HepG2 (cell line): ENCODE data around the gene TRERF1. TPM values are rescaled to one million over a fixed set of nuclear protein-coding genes. Genes with fewer than 3 reads are reported as not detected.

Experiments
- ATAC-seq: fragments of 200-7000 bp; cut with Tn5 transposase; 3 replicates; pipeline ENCODE4 v1.9.1; 2020; ENCODE audit warnings: mild to moderate bottlenecking, moderate library complexity
- Bru-seq: library from RNA; stranded (reverse); fragments of 400-500 nt; gene quantifications from one replicate; lab custom pipeline; 2021; lab: Mats Ljungman, UMichigan
- BruChase-seq, 2 experiments: library from RNA; stranded (reverse); fragments of 400-500 nt; gene quantifications; one replicate each; lab custom pipeline; 2021; lab: Mats Ljungman, UMichigan
- BruUV-seq: library from RNA; stranded (reverse); fragments of 400-500 nt; replicated peaks from 2 replicates; lab custom pipeline; 2021; lab: Mats Ljungman, UMichigan
- CTCF ChIA-PET: fragments of 300-600 bp; formaldehyde crosslinking; extraction: SDS; loops from one replicate; lab custom pipeline; 2021; ENCODE audit warnings: low total read pairs, inconsistent platforms, low intra/inter-chr PET ratio; lab: Yijun Ruan, JAX
- POLR2A ChIA-PET: fragments of 350-600 bp; sonication (Branson Sonifier 250); formaldehyde crosslinking; loops from one replicate; lab custom pipeline; 2020; ENCODE audit warnings: antibody characterized with exemption, inconsistent platforms; lab: Yijun Ruan, JAX
- DNase-seq: peaks from one replicate; pipeline ENCODE4 v3.0.0-alpha.2; 2015; ENCODE audit warnings: low spot score
- FAIRE-seq: peaks from 3 replicates; lab custom pipeline; 2011; peaks lifted over from hg19 to GRCh38; lab: Jason Lieb, UNC
- H2AFZ ChIP-seq: one replicate; pipeline ENCODE4 v1.6.1; 2011; ENCODE audit warnings: low read length, inconsistent platforms
- H3K27ac ChIP-seq: fragments of 300-600 bp; 3 replicates; pipeline ENCODE4 v1.8.0; 2011; ENCODE audit warnings: mixed run types, mild to moderate bottlenecking, mixed read lengths, low read length, inconsistent platforms; ENCODE audit not compliant: insufficient read depth; ENCODE audit errors: extremely low read length
- H3K27me3 ChIP-seq, 2 experiments: fragments of 200-600 bp in 1 of 2; 2 replicates in 1 of 2; 3 replicates in 1 of 2; pipeline versions ENCODE4 v1.6.0 to v1.8.0; 2011; ENCODE audit warnings: low read length in 2 of 2, mild to moderate bottlenecking in 2 of 2, moderate library complexity in 2 of 2, inconsistent platforms in 1 of 2; ENCODE audit not compliant: insufficient read depth in 2 of 2, control insufficient read depth in 1 of 2
- H3K36me3 ChIP-seq, 2 experiments: fragments of 200-600 bp in 1 of 2; replicated peaks in 1 of 2; 2 replicates in 1 of 2; 3 replicates in 1 of 2; pipeline versions ENCODE4 v1.5.1 to v1.8.0; 2011; ENCODE audit warnings: low read length in 2 of 2, inconsistent platforms in 1 of 2; ENCODE audit not compliant: insufficient read depth in 2 of 2, control insufficient read depth in 1 of 2
- H3K4me1 ChIP-seq: 2 replicates; pipeline ENCODE4 v1.5.1; 2012; ENCODE audit warnings: low read length, inconsistent platforms; ENCODE audit not compliant: insufficient read depth
- H3K4me2 ChIP-seq: 2 replicates; pipeline ENCODE4 v1.6.0; 2011; ENCODE audit warnings: low read depth, low read length, inconsistent platforms
- H3K4me3 ChIP-seq, 3 experiments: fragments of 200-600 bp in 1 of 3; sonication (generic), shearing (Covaris generic) in 1 of 3; replicated peaks in 1 of 3; 2 replicates each; pipeline ENCODE4 v1.5.1; 2011 to 2016; ENCODE audit warnings: low read length in 3 of 3, inconsistent platforms in 2 of 3, low read depth in 2 of 3, mild to moderate bottlenecking in 2 of 3, control low read depth in 1 of 3, mixed read lengths in 1 of 3; ENCODE audit not compliant: insufficient read depth in 1 of 3
- H3K79me2 ChIP-seq: one replicate; pipeline ENCODE4 v1.6.1; 2011; ENCODE audit warnings: low read length, inconsistent platforms; ENCODE audit not compliant: insufficient read depth
- H3K9ac ChIP-seq: 2 replicates; pipeline ENCODE4 v1.6.0; 2011; ENCODE audit warnings: mild to moderate bottlenecking, low read depth, low read length, inconsistent platforms; ENCODE audit not compliant: insufficient read depth
- H3K9me3 ChIP-seq: 2 replicates; pipeline ENCODE4 v1.5.1; 2012; ENCODE audit warnings: mild to moderate bottlenecking, low read length
- H4K20me1 ChIP-seq: 2 replicates; pipeline ENCODE4 v1.6.0; 2011; ENCODE audit warnings: inconsistent platforms, mild to moderate bottlenecking, low read length, moderate library complexity; ENCODE audit not compliant: insufficient read depth
- CC2D1A ChIP-seq: sonication (generic); formaldehyde crosslinking; IDR thresholded peaks from 2 replicates; pipeline ENCODE4 v1.8.1; 2023; ENCODE audit warnings: mild to moderate bottlenecking, missing genetic modification reagents
- HNRNPL ChIP-seq: fragments of 200-400 bp; formaldehyde crosslinking; IDR thresholded peaks from 2 replicates; pipeline ENCODE4 v1.6.1; 2017; ENCODE audit warnings: mild to moderate bottlenecking, low read depth, low read length
- KDM2A ChIP-seq: sonication (generic); formaldehyde crosslinking; IDR thresholded peaks from 2 replicates; pipeline ENCODE4 v1.4.0; 2020; ENCODE audit warnings: low read depth, missing genetic modification reagents, borderline replicate concordance
- MBNL3 ChIP-seq: fragments of 250-450 bp; sonication (Bioruptor Pico); conservative IDR thresholded peaks from 2 replicates; pipeline ENCODE4 v1.8.0; 2022; ENCODE audit warnings: mild to moderate bottlenecking, inconsistent platforms
- NR3C1 ChIP-seq: sonication (generic); formaldehyde crosslinking; IDR thresholded peaks from 2 replicates; pipeline ENCODE4 v1.4.0; 2020; ENCODE audit warnings: missing genetic modification reagents
- SMC3 ChIP-seq: IDR thresholded peaks from 2 replicates; pipeline ENCODE4 v1.6.1; 2011; ENCODE audit warnings: low read length, improper control_type of control experiment
- STAG1 ChIP-seq: sonication (generic); formaldehyde crosslinking; IDR thresholded peaks from 2 replicates; pipeline ENCODE4 v1.4.0; 2020; ENCODE audit warnings: missing genetic modification reagents
- THAP7 ChIP-seq: sonication (generic); formaldehyde crosslinking; IDR thresholded peaks from 2 replicates; pipeline ENCODE4 v1.8.1; 2023; ENCODE audit warnings: mild to moderate bottlenecking, missing genetic modification reagents
- ZNF251 ChIP-seq: sonication (generic); formaldehyde crosslinking; IDR thresholded peaks from 2 replicates; pipeline ENCODE4 v1.9.0; 2021; ENCODE audit warnings: mild to moderate bottlenecking, missing genetic modification reagents
- ZNF382 ChIP-seq: sonication (generic); formaldehyde crosslinking; IDR thresholded peaks from 2 replicates; pipeline ENCODE4 v1.5.0; 2020; ENCODE audit warnings: missing genetic modification reagents, mild to moderate bottlenecking, borderline replicate concordance
- WGBS: methylation state at CpG from one replicate; pipeline ENCODE4 v1.1.6; 2017; ENCODE audit warnings: low lambda C conversion rate; 5-methylcytosine and 5-hydroxymethylcytosine counted together
- in situ Hi-C: cut with HindIII; loops from 2 replicates; pipeline ENCODE4 v1.10.0; 2017; ENCODE audit warnings: low pct_unique_long_range_greater_than_20kb; ENCODE audit not compliant: extremely low pct_ligation_motif_present
- intact Hi-C: fragments of 100-400 bp; cut with micrococcal nuclease; formaldehyde crosslinking; loops from one replicate; pipeline ENCODE4 v1.10.0; 2022; ENCODE audit not compliant: unreplicated experiment
- long read RNA-seq, 2 experiments: library from RNA in 1 of 2; library from polyadenylated mRNA in 1 of 2; stranded (forward) in 1 of 2; unstranded in 1 of 2; transcript quantifications; one replicate each; pipeline ENCODE4 v2.0.0, GENCODE V29; 2019 to 2022
- polyA minus RNA-seq, 3 experiments: library from RNA; depleted of rRNA, polyadenylated mRNA; stranded (reverse); fragments of >200 nt; gene quantifications; 2 replicates each; pipeline ENCODE4 v1.2.3, GENCODE V29; 2011; ENCODE audit warnings: low replicate concordance in 1 of 3
- polyA plus RNA-seq, 8 experiments: library from polyadenylated mRNA; depleted of rRNA in 3 of 8; stranded (reverse) in 7 of 8; unstranded in 1 of 8; fragments of >200 nt; fragmentation: Illumina TruSeq in 4 of 8; extraction: Trizol in 4 of 8; gene quantifications; 2 replicates each; pipeline versions ENCODE4 v1.2.1 to v1.2.3, GENCODE V29; 2011 to 2016; ENCODE audit warnings: low read depth in 4 of 8, missing spikeins in 1 of 8, mixed read lengths in 1 of 8; ENCODE audit not compliant: insufficient read depth in 1 of 8
- total RNA-seq, 5 experiments: library from RNA; depleted of rRNA; stranded (reverse); fragments of >200 nt; fragmentation: Illumina TruSeq; extraction: Trizol; gene quantifications; 2 replicates each; pipeline ENCODE4 v1.2.3, GENCODE V29; 2016; ENCODE audit warnings: low read depth in 1 of 5
- TF ChIP-seq, protein P1 (sequence below): sonication (generic); formaldehyde crosslinking; IDR thresholded peaks from 2 replicates; pipeline ENCODE4 v1.4.0; 2020; ENCODE audit warnings: missing genetic modification reagents
- TF ChIP-seq, protein P2 (sequence below): sonication (generic); formaldehyde crosslinking; IDR thresholded peaks from 2 replicates; pipeline ENCODE4 v1.9.0; 2022; ENCODE audit warnings: low read depth, missing genetic modification reagents

Gene TRERF1
- 0.02 TPM in 1 of 2 replicates, not detected in the other for total RNA-seq (2016; rRNA removed; fragmentation: Illumina TruSeq; extraction: Trizol)
- 0.09 TPM in 1 of 2 replicates, not detected in the other for total RNA-seq (2016; cell fraction: cytosol; rRNA removed; fragmentation: Illumina TruSeq; extraction: Trizol; ENCODE audit: low read depth)
- total RNA-seq (2016; cell fraction: insoluble cytoplasmic fraction; rRNA removed; fragmentation: Illumina TruSeq; extraction: Trizol): not detected in 2 replicates
- 0.03 TPM in 1 of 2 replicates, not detected in the other for total RNA-seq (2016; cell fraction: membrane; rRNA removed; fragmentation: Illumina TruSeq; extraction: Trizol)
- total RNA-seq (2016; cell fraction: nucleus; rRNA removed; fragmentation: Illumina TruSeq; extraction: Trizol): 0.09 TPM in 1 of 2 replicates, not detected in the other
- 0.03 TPM in 1 of 2 replicates, not detected in the other for polyA plus RNA-seq (2011; rRNA removed)
- polyA plus RNA-seq (2011; cell fraction: cytosol; rRNA removed): 0.01 TPM in 1 of 2 replicates, not detected in the other
- polyA plus RNA-seq (2011; cell fraction: nucleus; rRNA removed): 0.06 and 0.07 TPM in 2 replicates
- 0.05 and 0.07 TPM in 2 replicates for polyA plus RNA-seq (2012)
- polyA plus RNA-seq (2016; cell fraction: cytosol; fragmentation: Illumina TruSeq; extraction: Trizol; ENCODE audit: low read depth): not detected in 2 replicates
- polyA plus RNA-seq (2016; cell fraction: insoluble cytoplasmic fraction; fragmentation: Illumina TruSeq; extraction: Trizol; ENCODE audit: low read depth): 0.08 TPM in 1 of 2 replicates, not detected in the other
- polyA plus RNA-seq (2016; cell fraction: membrane; fragmentation: Illumina TruSeq; extraction: Trizol; ENCODE audit: low read depth): not detected in 2 replicates
- 0.08 TPM in 1 of 2 replicates, not detected in the other for polyA plus RNA-seq (2016; cell fraction: nucleus; fragmentation: Illumina TruSeq; extraction: Trizol; ENCODE audit: insufficient read depth, low read depth)
- polyA minus RNA-seq (2011; rRNA and poly(A)+ RNA removed; ENCODE audit: low replicate concordance): 0.16 and 3.9 TPM in 2 replicates
- polyA minus RNA-seq (2011; cell fraction: cytosol; rRNA and poly(A)+ RNA removed): not detected in 2 replicates
- polyA minus RNA-seq (2011; cell fraction: nucleus; rRNA and poly(A)+ RNA removed): 0.12 and 0.13 TPM in 2 replicates
- Bru-seq, nascent RNA: percentile 14 among the genes with signal in this experiment
- percentile 15 among the genes with signal in this experiment for BruChase-seq, experiment 1, labeled RNA remaining after a 6-hour chase
- BruChase-seq, experiment 2, labeled RNA remaining after a 2-hour chase: percentile 16 among the genes with signal in this experiment
- long read RNA-seq, experiment 1: 0 reads
- long read RNA-seq, experiment 2: 0 reads

DNA sequence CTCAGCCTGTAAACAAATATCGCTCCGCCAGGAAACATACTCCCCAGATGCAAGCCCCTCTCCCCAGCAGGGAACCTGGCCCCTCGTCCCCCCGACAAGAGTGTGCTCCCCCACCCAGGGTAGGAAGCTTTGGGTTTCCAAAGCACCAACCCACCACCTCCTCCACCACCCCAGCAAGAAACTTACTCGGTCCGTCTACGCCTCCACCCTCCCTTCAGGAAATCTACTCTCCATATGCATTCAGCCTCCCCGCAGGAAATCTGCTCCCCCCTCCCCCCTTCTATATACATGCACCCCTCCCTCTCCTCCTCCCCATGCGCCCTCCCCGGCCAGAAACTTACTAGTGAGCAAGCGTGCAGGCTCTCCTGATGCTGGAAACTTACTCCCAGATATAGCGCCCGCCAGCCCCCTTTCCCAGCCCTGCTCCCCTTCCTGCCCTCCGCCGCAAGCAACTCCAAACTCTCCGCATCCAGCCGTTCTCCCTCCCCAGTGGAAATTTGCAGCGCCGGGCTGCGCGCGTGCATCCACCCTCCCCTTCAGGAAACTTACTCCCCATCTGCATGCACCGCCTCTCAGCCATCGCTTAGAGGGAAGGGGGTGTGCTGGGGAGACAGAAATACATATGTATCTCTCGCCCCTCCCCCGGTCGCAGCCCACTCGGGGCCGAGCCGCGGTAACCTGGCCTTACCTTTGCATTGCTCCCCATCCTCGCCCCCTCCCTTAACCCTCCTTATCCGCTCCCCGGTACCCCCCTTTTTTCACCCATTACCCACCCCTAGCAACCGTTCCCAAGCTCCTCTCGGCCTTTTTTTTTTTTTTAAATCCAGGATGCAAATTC is at the start of gene TRERF1:
TRERF1 (minus strand) TSS at position 594 of the 838 bp plus-strand sequence. CDS start 182,336 bp downstream, outside the sequence.
- no peaks in the 10 kb centered on the region for H4K20me1 ChIP-seq
- no peaks in the 10 kb centered on the region for H3K79me2 ChIP-seq
- POLR2A ChIA-PET: no interaction called here
- no TSS peak for BruUV-seq
- H3K4me2 ChIP-seq: peak within 1 kb of the TSS; percentile 85
- in situ Hi-C loops: no loop called here
- FAIRE-seq: no peak
- H3K4me3 ChIP-seq: peak within 1 kb of the TSS; percentile 59 to 72 (median 61)
- intact Hi-C loops: no loop called here
- CTCF ChIA-PET: no interaction called here
- no peak within 1 kb of the TSS for H3K9ac ChIP-seq
- H3K27me3 ChIP-seq: peaks cover 8 to 77% of the 10 kb centered on the region in 2 experiments; a peak in 4 of 5 replicates
- no peaks in the 10 kb centered on the region for H3K9me3 ChIP-seq
- peaks cover 11% of the 10 kb centered on the region for H3K4me1 ChIP-seq
- WGBS: 27% methylated on average over 36 of the region's 36 CpGs
- no peak for ATAC-seq
- DNase-seq: no peak
- H3K27ac ChIP-seq: no peak within 1 kb of the TSS
- no peaks in the 10 kb centered on the region for H3K36me3 ChIP-seq
- H2AFZ ChIP-seq: no peak within 1 kb of the TSS
- TF ChIP-seq CC2D1A (CRISPR knock-in tag) (no peak), NR3C1 (CRISPR knock-in tag) (no peak), MBNL3 (CRISPR knock-in tag) (no peak), SMC3 (no peak), ZNF382 (CRISPR knock-in tag) (no peak), STAG1 (no peak), THAP7 (CRISPR knock-in tag) (no peak), ZNF251 (CRISPR knock-in tag) (no peak), HNRNPL (no peak), KDM2A (CRISPR knock-in tag) (no peak)
- TF ChIP-seq, protein P1, sequence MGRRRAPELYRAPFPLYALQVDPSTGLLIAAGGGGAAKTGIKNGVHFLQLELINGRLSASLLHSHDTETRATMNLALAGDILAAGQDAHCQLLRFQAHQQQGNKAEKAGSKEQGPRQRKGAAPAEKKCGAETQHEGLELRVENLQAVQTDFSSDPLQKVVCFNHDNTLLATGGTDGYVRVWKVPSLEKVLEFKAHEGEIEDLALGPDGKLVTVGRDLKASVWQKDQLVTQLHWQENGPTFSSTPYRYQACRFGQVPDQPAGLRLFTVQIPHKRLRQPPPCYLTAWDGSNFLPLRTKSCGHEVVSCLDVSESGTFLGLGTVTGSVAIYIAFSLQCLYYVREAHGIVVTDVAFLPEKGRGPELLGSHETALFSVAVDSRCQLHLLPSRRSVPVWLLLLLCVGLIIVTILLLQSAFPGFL (CRISPR knock-in tag): no peak
- TF ChIP-seq, protein P2, sequence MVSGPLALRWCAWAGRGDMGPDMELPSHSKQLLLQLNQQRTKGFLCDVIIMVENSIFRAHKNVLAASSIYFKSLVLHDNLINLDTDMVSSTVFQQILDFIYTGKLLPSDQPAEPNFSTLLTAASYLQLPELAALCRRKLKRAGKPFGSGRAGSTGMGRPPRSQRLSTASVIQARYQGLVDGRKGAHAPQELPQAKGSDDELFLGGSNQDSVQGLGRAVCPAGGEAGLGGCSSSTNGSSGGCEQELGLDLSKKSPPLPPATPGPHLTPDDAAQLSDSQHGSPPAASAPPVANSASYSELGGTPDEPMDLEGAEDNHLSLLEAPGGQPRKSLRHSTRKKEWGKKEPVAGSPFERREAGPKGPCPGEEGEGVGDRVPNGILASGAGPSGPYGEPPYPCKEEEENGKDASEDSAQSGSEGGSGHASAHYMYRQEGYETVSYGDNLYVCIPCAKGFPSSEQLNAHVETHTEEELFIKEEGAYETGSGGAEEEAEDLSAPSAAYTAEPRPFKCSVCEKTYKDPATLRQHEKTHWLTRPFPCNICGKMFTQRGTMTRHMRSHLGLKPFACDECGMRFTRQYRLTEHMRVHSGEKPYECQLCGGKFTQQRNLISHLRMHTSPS (CRISPR knock-in tag): no peak
- TF ChIP-seq, all 625 proteins: peak for 0
